Inflammatory macrophage treated with lipopolysaccharide for 1 hour (primary cell): ENCODE results near the gene MASP2.
A peak's percentile ranks its signal among the peaks of the same experiment; 100 is the strongest.
"Not testable (repeated sequence)": the region's sequence is repeated elsewhere in the genome, so short reads cannot be mapped to it uniquely, and the experiment has no call there.

Experiments
- DNase-seq, 2 donors: peaks; one replicate each; pipeline ENCODE4 v3.0.0-alpha.2; 2020 to 2022

The MASP2 gene

DNA sequence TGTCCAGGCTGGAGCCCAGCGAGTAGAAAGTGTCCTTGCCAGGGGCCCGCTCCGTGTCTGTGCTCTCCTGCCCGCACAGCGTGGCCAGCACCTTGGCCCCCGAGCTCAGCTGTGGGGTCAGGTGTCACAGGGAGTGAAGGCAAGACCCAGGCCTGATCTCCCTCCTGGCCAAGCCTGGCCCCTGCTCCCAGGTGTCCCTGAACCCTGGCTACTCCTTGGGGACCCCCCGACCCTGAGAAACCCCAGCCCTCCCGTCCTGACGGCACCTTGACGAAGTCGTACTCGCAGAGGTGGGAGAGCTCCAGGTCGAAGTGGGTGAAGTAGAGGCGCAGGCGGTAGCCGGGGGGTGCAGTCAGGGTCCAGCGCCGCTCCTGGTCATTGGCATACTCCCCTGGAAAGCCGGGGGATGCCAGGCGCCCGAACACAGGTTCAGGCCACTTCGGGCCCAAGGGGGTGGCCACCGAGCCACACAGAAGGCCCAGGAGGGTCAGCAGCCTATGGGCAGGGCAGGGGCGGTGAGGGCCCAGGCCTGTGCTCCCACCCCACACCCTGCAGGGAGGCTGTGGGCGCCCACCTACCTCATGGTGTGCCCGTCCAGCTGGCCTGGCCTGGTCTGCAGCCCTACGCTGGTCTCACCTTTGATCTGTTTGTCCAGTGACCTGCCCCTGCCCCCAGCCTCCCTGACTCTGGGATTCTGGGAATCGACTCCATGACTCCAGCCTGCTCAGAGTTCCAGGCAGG lies at the start of gene MASP2:
TSS of gene MASP2 (minus strand) at position 615 of the 741 bp plus-strand sequence. CDS start at position 583, 32 bp downstream.
- no peak for DNase-seq

DNA sequence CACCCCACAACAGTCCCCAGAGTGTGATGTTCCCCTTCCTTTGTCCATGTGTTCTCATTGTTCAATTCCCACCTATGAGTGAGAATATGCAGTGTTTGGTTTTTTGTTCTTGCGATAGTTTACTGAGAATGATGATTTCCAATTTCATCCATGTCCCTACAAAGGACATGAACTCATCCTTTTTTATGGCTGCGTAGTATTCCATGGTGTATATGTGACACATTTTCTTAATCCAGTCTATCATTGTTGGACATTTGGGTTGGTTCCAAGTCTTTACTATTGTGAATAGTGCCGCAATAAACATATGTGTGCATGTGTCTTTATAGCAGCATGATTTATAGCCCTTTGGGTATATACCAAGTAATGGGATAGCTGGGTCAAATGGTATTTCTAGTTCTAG lies 36.7 kb upstream of the MASP2 start:
- not testable (repeated sequence) for DNase-seq

DNA sequence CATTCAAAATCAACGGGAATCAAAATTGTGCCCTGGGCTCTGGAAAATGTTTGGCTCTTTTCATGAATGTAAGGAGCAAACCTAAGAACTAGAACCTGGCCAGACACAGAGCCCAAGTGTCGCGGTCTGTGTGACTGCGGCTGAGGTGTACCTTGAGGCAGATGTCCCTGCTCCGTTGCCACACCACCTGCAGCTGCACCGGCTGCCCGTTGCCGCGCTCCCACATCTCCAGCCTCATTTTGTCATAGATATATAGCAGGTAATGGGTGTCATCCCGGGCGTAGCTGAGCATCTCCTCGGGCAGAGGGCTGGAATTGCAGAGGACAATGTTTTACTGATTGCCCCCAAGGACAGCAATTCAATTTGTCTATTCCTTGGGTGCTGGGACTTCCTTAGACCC lies 33.9 kb upstream of the MASP2 start:
- DNase-seq = no peak

DNA sequence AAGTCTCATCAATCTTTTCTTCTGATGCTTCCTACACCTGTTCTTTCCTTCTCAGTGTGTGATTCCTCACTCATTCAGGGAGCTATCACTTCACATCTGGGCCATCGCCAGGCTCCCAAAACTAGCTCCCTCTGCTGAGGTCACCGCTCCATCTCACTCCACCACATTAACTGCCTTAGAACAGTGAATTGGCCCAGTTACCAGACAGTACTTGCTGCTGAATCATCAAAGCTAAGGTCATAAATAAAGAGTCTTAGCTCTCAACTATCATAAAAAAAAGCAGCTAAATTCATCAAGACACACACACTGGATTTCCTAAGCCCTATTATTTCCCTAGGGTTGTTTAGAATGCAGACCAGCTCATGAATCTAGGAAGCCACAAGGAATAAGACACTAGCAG lies 31.6 kb upstream of the MASP2 start:
- no peak for DNase-seq

DNA sequence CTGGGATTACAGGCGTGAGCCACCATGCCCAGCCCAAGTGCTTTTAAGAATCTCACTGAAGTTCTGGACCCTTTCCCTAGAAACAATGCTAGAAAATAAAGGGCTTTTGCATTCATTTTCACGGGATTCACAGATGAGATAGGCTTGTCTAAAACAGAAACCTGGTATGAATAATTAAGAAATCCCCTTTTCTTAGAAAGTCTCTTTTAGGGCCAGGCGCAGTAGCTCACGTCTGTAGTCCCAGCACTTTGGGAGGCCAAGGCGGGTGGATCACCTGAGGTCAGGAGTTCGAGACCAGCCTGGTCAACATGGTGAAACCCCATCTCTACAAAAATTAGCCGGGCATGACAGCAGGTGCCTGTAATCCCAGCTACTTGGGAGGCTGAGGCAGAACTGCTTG lies 26.4 kb upstream of the MASP2 start:
- DNase-seq = not testable (repeated sequence)

DNA sequence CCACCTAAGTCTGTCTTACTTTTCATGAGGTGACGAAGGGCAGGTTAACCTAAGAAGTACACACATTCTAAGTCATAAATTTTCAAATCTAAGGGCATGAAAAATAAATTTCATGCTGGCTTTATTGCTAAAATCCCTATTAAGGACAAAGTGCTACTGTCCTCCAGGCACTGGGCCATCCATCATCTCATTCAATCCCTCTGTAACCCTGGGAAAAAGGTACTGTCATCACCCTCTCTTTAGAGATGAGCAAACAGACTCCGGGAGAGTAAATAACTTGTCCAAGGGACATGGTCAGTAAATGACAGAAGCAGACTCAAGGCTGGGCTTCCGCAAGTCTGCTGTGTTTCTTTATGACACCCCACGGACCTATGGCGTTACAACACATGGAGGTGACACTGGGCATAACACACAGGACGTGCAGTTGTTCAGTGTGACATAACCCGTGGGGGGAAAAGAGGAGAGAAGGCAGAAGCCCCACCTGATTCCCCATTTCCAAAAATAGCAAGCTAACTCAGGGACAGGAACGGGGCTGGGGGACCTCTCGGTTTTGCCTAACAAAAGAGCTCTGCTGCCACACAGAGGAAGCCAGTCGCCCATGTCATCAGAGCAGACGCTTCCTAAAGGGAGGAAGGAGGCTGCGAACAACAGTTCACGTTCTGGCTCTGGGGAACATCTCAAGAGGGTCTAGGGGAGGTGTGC lies 25.3 kb upstream of the MASP2 start:
- DNase-seq = no peak

DNA sequence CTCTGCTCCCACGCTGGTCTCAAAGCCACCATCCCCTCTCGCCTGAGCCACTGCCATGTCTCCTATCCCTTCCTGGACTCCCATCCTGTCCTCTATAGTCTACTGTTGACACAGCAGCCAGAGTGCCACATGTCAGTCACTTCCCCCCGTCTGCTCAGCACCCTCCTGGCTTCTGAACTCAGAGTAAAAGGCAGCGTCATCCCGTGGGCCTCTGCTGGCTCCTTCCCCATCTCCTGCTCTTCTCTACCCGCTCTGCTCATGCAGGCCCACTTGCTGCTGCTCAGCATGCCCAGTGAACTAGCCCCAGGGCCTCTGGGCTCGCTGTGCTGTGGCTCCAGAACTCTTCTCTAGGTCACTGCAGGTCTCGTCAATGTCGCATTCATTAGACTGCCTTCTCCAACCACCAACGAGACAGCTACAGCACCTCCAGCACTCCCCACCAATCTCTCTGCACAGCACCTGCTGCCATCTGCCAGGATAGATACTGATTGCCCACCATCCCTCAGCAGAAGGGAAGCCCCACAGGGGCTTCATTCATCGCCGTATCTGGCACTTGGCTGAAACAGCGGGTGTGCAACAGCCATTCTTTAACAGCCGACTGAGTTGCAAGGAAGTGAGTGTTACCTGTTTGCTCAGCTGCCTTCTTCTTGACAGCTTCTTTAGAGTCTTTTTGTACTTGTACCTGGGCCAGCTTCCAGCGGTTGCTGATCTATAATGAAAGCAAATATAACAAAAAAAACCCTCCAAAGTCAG lies 24.6 kb upstream of the MASP2 start:
- DNase-seq = no peak

DNA sequence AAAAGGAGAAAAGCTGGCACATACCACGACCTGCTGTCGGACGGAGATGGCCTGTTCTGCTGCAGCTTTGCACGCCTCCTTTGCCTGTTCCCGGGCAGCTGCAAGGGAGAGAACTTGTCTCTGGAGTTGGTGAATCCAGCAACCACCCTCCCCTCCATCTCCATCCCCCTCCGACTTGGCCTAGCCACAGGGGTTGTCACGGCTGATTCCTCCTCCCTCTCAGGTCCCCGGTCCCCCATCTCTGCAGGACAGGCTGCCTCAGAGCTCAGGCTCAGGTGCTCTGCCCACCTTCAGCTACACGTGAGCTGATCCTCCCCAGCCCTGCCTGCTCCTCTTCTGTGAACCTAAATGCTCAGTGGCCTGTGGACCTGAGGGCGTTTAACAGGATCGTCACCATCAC lies 23.8 kb upstream of the MASP2 start:
- DNase-seq = no peak

DNA sequence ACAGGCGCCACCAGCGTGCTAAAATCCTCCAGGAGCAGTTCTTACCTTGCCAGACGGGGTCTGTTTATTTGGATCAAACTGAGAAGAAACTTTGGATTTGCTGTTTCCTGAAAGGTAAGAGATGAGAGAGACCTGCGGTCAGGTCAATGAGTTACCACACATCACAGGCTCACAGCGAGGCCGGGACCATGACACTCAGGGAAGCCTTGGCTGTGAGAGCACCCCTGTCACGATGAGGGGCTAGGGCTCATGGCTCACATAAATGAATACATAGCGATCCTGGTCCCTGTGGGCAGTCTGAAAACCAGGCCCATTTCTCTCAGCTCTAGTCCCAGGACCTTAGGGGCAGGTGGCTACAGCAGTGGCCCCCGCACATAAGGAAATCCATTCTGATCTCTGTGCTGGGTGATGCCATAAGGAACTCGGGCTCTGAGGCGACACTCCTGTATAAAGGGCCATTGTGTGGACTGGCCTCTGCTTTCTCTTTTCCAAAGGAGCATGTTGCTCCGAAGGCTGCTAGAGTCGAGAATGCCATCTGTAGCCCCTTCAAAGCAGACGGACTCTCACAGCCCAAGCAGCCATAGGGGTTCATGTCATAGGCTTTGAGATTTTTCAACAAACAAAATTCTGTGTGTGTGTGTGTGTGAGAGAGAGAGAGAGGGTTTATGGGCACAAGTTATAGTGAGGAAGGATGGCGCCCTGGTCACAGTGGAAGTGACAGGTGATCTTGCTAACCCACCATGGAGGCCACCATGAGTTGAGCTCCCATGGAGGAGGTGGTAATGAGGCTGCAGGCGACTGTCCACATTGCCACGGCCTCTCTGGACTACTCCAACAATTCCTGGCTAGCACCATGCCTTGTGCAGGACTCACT lies 21.8 kb upstream of the MASP2 start:
- no peak for DNase-seq

DNA sequence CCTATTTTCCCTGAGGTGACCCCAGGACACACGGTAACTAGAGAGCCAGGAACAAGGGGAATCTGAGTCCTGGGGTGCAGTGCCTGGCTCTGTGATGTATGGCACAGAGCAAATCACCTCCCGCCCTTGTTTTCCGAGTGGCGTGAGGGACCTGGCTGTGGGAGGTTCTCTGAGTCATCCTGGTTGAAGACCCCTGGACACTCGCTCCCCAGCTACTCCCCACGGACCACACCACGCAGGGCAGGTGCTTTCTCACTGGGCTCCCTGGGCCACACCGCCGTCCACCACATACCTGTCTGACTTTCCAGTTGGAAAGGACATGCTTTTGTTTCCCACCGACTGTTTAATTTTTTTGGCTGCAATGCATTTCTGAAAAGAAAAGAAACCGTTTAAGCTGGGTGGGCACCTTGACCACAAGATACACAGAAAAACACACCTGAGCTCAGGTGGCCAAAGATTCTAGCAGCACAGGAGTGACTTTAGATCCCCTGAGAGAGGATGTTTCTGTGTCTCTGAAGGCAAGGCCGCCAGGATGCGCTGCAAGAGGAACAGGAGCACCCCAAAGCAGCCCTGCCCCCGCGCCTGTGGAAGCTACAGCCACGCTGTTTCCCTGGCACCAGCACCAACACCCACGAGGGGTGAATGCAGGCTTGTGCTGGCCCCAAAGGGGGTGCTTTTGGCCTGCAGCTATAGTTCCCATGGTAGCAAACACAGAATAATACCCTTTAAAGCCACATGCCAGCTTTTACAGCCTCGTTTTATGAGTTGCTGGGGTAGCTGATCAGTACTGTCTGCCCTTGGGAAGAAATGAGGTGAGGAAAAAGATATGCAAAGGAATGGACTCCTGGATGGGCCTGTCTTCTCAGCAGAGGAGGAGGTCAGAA lies 20.9 kb upstream of the MASP2 start:
- no peak for DNase-seq

DNA sequence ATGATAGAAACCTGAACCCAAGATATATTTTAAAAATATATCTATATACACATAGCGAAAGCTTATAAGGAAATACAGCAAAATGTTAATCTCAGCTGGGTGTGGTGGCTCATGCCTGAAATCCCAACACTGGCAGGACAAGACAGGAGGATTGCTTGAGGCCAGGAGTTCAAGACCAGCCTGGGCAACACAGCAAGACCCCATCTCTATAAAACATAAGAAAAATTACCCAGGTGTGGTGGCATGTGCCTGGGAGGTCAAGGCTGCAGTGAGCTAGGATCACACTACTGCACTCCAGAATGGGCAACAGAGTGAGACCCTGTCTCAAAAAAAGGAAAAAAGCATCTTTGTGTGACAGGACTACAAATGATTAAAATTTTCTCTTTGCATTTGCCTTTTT lies 18.8 kb upstream of the MASP2 start:
- no peak for DNase-seq

DNA sequence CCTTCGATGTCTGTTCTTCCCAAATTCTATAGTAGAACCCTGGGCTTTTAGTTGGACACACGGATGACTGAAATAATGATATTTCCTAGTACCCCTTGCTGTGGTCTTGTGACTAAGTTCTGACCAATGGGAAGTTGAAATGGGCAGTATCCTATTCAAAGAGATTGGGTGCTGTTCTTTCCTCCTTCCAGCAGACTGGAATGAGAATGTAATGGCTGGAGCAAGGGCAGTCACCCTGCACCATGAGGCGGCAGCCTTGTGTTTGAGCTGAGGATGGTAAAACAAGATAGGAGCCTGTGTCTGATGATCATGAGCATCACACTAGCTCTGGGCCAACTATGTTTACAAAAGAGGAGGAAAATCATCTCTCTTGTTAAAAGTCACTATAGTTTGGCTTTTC lies 17.9 kb upstream of the MASP2 start:
- DNase-seq = no peak

DNA sequence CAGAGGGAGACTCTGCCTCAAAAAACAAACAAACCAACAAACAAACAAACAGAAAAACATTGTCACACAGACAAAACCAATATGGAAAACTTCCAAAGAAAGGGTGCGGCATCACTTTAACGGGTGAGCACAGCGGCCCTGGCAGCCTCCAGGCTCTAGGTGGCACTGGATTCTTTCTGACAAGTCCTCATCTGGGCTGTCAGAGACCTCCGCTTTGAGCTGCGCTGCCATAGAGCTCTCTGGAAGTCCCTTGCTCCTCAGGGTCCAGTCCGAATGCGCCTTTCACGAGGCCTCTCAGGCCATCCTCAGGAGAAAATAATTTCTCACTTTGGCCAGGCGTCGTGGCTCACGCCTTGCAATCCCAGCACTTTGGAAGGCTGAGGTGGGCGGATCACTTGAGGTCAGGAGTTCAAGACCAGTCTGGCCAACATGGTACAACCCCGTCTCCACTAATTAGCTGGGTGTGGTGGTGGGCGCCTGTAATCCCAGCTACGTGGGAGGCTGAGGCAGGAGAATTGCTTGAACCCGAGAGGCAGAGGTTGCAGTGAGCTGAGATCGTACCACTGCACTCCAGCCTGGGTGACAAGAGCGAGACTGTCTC lies 17.0 kb upstream of the MASP2 start:
- DNase-seq = not testable (repeated sequence)

DNA sequence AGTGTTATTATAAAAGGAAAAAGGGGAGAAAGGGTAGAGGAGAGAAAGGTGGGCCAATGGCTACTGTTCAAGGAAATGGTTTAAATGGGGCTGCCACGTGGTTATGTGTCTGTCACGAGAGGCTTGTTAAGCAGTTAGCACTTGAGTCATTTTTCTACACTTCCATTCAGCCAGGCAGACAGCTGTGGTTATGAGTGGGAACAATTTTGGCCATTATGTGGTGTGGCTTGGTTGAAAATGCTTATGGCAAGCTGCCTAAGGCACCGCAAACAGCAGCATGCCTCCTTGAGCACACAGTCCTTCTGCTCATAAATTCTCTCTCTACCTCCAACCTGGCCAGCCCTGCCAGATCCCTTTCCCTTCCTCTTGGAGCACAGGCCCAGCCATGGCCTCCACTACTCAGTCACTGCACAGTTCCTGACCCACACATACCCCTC lies 15.9 kb upstream of the MASP2 start:
- DNase-seq = no peak

DNA sequence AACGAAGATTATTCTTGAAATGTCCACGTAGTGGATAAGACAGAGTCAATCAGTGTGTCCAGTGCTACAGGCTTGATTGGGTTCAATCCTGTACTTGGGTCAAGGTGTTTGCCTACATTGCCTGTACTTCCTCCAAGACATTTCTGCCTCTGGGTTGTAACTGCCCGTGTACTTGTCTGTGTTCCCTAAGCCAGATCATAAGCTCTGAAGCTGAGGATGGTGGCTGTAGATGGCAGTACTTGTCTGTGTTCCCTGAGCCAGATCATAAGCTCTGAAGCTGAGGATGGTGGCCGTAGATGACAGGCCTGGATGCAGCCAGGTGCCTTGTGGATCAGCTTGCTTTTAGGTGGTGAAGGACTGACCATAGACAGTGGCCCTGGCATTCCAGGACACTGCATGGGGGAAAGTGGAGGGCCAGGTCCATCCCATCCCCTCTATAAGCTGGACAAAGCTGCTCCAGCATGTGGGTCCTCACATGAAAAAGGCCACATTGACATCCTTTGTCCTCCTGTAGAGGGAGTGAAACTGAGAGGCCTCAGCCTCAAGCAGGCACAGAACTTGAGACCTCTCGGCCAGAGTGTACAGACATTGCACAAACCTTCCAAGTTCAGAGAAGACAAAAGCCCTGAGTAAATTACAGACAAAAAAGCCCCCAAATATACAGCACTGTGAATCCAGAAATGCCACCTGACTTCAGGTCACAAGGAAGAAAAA lies 14.8 kb upstream of the MASP2 start:
- no peak for DNase-seq

DNA sequence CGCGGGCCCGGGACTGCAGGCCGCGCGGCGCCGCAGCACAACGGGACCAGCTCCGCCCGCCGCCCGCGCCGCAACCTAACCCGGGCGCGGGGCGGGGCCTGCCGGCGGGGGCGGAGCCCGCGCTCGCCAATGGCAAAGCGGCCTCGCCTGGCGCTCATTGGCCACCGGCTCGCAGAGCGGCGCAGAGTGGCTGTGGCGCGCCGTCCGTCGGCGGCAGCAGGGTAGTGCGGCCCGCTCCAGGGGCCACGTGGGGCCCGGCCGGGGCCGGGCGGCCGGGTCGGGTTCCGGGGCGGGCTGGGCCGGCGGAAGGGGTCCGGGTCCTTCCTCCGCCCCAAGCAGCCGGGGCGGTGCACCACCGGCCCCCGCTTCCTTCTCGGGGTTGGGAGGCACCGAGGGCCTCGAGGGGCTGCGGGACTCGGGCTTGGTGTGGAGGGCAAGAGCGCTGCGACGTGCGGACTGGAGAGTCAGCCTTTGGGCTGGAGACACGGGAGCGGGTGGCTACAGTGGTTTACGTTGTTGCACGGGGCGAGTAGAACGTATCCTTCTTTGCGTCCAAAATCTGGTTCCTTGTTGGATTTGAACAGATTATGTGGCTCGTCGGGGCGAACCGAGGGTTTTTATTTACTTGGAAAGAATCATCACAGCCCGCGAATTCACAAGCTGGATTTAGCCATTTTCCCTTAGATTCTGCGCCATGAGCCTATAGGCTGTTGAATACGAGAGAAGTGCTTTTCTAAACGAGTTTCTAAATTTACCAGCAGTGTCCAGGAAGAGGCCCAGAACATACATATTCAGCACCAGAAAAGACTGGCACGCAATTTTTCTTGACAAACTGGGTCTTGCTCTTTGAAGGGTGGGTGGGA lies 13.2 kb upstream of the MASP2 start, which contains the start of gene SRM:
TSS of gene SRM (minus strand) at position 51 of the 863 bp plus-strand sequence. CDS start 75 bp downstream, outside the sequence.
- DNase-seq = peak; percentile 89 to 93

DNA sequence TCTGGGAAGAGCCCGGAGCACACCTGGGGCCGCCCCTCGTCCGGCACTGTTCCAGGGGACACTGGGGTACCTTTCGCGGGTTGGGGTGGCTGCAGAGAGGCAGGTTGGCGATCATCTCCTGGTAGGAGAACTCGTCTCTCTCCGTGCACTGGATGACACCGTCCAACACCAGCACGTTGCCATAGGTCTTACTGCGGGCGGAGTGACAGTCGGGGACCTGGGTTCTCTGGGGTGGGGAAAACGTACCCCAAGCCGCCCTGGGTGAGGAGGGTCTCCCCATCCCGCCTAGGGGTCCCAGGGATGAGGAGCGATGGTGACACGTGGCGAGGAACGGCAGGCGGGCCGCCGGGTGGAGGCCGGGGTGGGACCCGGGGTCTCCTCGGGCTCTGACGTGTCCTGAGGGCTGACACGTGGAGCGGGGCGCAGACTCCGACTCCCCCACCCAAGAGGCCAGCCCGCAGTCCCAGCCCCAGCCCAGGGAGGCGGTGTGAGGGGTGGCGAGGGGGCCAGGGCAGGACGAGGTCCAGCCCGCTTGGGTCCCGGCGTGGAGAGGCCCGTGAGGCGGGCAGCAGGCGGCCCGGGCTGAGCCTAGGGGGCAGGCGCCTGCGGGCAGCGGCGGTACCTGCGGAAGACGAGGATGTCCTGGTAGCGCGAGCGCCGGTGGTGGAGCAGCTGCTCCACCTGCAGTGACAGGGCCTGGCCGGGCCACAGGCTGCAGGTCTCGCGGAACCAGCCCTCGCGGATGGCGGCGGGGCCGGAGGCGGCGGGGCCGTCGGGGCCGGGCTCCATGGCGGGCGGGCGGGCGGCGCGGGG lies 12.3 kb upstream of the MASP2 start:
- no peak for DNase-seq

DNA sequence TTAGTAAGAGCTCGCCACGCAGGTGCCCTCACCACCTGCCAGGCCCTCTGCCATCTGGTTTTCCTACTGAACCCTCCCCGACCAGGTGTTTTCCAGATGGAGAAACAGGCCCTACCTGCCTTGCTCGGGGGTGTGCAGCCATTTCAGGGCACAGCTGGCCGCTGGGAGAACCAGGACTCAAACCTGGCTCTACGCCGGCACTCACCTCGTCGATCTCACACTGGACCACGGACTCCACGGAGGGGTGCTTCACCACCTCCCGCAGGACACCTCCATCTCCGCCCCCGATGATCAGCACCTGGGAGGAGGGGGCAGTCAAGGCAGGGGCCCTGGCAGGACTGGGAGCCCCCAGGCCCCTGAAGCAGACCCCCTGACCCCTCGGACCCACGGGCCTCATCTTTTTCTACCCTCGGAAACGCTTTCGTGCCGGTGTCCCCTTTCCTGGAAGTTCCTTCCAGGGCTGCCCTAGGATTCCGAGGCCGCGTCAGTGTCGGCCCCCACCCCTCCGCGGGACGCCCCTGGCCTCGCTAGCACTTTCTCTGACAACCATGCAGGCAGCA lies 11.6 kb upstream of the MASP2 start:
- no peak for DNase-seq
